Calu3 (cell line): ENCODE measurements around the gene ARHGAP15. TPM values are rescaled to one million over a fixed set of nuclear protein-coding genes. Genes with fewer than 3 reads are reported as not detected.

Experiments
- BruUV-seq: library from RNA; stranded (reverse); fragments of 400-500 nt; replicated peaks from 2 replicates; lab custom pipeline; 2021; lab: Mats Ljungman, UMichigan
- CTCF ChIA-PET: fragments of 300-600 bp; sonication (Branson Sonifier 250); formaldehyde crosslinking; loops from one replicate; lab custom pipeline; 2022; ENCODE audit warnings: antibody characterized with exemption; lab: Charles Lee
- DNase-seq: peaks from one replicate; pipeline ENCODE4 v3.0.0; 2022
- H3K27ac Mint-ChIP-seq: one replicate; pipeline ENCODE4 v1.8.0; 2022; ENCODE audit warnings: mixed read lengths; ENCODE audit not compliant: unreplicated experiment
- H3K27me3 Mint-ChIP-seq: one replicate; pipeline ENCODE4 v1.8.0; 2022; ENCODE audit warnings: mixed read lengths; ENCODE audit not compliant: unreplicated experiment
- H3K36me3 Mint-ChIP-seq: one replicate; pipeline ENCODE4 v1.8.0; 2022; ENCODE audit warnings: mild to moderate bottlenecking, moderate library complexity, mixed read lengths; ENCODE audit not compliant: insufficient read depth, unreplicated experiment
- H3K4me1 Mint-ChIP-seq: one replicate; pipeline ENCODE4 v1.8.0; 2022; ENCODE audit warnings: mild to moderate bottlenecking, low read depth, mixed read lengths; ENCODE audit not compliant: unreplicated experiment
- H3K4me3 Mint-ChIP-seq: one replicate; pipeline ENCODE4 v1.8.0; 2022; ENCODE audit warnings: mild to moderate bottlenecking, low read depth, moderate library complexity, mixed read lengths; ENCODE audit not compliant: unreplicated experiment
- H3K9me3 Mint-ChIP-seq: one replicate; pipeline ENCODE4 v1.8.0; 2022; ENCODE audit warnings: low read depth, mixed read lengths; ENCODE audit not compliant: unreplicated experiment
- intact Hi-C: fragments of 100-400 bp; cut with micrococcal nuclease; formaldehyde crosslinking; loops from one replicate; pipeline ENCODE4 v1.10.0; 2022; ENCODE audit not compliant: unreplicated experiment
- total RNA-seq: library from RNA; stranded (reverse); gene quantifications from 2 replicates; pipeline ENCODE4 v1.2.3, GENCODE V29; 2022
- TF ChIP-seq, protein P1 (sequence below): fragments of 200-600 bp; IDR thresholded peaks from one replicate; pipeline ENCODE4 v1.8.0; 2022; ENCODE audit warnings: antibody characterized with exemption; ENCODE audit not compliant: unreplicated experiment

ARHGAP15 gene
- total RNA-seq, 1 experiment from 2014 or later, result not detected

DNA sequence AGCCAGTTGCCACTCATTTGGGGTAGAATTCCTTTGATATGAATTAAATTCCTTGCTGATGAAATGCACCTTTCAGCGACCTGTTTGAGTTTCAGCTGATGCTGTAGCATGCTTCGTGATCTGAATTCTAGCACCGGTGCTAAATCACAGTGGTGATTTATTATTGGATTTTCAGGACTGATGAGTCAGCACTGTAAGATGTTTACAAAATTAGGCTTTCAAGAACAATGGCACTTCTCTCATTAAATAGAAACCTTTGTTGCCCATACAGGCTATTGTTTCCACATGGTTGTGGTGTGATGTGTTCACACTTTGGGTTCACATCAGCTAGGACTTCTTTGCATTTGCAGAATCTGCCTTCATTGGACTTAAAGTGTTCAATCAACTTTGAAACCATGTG lies 687.7 kb downstream of the ARHGAP15 start:
- Mint-ChIP-seq H3K9me3 (peaks cover 5% of the 10 kb centered on the region), H3K4me1 (no peaks in the 10 kb centered on the region), H3K27me3 (no peaks in the 10 kb centered on the region), H3K27ac (no peak overlapping the region), H3K4me3 (no peak overlapping the region), H3K36me3 (no peaks in the 10 kb centered on the region)
- BruUV-seq, result no TSS peak
- CTCF ChIA-PET, result no interaction called here
- TF ChIP-seq, protein P1, sequence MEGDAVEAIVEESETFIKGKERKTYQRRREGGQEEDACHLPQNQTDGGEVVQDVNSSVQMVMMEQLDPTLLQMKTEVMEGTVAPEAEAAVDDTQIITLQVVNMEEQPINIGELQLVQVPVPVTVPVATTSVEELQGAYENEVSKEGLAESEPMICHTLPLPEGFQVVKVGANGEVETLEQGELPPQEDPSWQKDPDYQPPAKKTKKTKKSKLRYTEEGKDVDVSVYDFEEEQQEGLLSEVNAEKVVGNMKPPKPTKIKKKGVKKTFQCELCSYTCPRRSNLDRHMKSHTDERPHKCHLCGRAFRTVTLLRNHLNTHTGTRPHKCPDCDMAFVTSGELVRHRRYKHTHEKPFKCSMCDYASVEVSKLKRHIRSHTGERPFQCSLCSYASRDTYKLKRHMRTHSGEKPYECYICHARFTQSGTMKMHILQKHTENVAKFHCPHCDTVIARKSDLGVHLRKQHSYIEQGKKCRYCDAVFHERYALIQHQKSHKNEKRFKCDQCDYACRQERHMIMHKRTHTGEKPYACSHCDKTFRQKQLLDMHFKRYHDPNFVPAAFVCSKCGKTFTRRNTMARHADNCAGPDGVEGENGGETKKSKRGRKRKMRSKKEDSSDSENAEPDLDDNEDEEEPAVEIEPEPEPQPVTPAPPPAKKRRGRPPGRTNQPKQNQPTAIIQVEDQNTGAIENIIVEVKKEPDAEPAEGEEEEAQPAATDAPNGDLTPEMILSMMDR, result no peak
- no peak for DNase-seq
- intact Hi-C loops, result no loop called here
